ENCODE results near the gene HIGD2A. TPM values are rescaled to one million over a fixed set of nuclear protein-coding genes. Genes with fewer than 3 reads are reported as not detected.
A peak's percentile ranks its signal among the peaks of the same experiment; 100 is the strongest.

HIGD2A gene
- polyA plus RNA-seq, 12 donors, result 110 to 188 (median 155) TPM; not detected in 1

DNA sequence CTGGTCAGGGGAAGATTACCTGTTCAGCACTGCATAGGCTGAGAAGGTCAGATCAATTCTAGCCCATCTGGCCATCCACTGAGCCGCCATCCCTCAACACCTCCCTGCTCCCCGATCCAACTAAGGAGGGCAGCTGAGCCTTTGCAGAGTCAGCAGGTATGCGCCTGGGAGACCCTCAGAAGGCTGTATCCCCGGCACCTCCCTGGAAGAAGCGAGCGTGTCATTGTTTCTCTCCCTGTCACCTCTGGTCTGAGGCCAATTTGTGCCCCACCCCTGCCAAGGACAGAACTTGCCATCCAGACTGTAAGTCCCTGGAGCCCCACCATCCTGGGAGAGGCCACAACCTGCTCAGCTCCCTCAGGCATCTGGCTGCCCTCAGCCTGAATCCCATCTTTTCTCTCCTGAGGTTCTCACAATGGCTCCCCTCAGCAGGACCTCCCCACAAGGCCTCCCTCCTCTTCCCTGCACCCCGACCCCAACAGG is 25.2 kb downstream of the HIGD2A start:
- no peak for DNase-seq

DNA sequence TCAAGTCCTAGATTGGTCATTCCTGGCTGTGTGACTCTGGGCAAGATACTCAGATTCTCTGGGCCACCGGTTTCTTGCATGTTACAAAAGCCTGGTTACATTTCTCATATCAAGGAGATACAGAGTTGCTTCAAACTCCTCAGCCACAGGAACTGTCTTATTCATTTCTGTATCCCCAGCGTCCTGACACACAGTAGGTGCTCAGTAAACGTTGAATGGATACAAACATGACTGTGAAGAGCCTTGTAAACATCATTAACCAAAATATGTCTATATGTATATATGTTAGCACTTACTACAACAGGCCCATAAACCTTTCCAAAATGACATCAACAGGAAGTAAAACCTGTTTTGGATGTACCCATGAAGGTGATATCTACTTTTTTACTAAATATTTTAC is 26.2 kb downstream of the HIGD2A start:
- DNase-seq, result no peak

GRCh38 chr5:176415240-176415951 is 26.8 kb downstream of the HIGD2A start:
- DNase-seq, result no peak

DNA sequence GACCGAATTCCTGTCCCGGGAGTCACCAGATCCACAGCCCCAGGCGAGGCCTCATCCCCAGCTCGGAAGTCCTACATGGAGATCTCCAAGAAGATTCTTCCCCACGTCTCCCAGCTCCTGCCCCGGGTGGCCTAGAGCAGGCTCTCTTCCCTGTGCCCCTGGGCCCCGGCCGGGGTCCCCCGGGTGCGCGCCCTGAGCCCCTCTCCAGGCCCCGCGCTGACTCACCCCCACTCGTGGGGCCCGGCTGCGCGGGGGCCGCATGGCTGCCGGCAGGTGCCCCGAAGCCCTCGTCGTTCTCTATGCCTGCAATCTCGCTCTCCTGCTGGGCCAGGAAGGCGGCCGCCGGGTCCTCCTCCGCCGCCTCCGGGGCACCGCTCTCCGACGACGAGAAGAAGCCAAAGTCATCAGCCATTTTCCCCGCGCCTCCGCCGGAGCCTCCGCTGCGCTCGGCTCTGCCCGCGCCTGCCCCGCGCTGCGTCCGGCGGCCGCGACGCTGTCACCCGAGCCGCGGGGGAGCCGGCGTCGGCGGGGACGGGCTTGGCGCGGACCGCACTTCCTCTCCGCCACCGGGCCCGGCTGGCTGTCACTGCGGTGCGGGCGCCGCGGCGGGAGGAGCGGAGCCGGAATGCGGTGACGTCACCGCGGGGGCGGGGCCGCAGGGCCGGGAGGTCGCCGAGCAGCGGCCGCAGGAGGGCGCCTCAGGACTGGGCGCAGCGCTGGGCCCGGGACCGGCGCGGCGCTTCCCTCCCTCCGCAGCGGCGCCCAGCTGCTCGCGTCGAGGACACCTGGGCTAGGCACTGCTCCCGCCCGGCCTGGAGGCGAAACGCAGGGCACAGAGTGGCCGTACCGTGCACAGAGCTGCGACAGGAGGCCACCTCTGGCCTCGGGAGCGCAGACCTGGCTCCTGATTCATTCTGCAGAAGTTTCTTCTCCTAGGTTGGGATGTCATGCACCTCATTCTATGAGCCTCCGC is 27.7 kb downstream of the HIGD2A start, which contains the start of gene CLTB:
CLTB (minus strand) TSS at position 588 of the 973 bp plus-strand sequence; CDS start at position 412, 176 bp downstream.
- DNase-seq, result peak; percentile 93

GRCh38 chr5:176416965-176417364 is 28.4 kb downstream of the HIGD2A start:
- no peak for DNase-seq

- no peak for DNase-seq
Observed at GRCh38 chr5:176418251-176418650, 29.7 kb downstream of the HIGD2A start.

GRCh38 chr5:176420086-176420485 is 31.5 kb downstream of the HIGD2A start:
- DNase-seq, result no peak

- no peak for DNase-seq
Observed at GRCh38 chr5:176420972-176421544, 32.5 kb downstream of the HIGD2A start.

DNA sequence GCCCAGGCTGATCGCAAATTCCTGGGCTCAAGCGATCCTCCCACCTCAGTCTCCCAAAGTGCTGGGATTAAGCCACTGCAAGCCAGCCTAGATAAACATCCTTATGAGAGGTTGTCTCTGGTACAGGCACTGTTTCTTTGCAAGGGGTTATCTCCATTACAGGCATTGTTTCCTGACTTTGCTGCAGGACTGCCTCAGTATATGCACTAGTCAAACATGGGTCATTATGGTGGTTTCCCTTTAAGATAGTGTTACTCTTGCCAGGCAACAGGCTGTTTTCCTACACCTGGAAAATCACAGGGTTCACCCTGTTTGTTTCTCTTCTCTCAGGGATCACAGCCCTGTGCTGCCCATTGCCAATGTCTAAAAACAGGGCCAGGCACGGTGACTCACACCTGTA is 35.6 kb downstream of the HIGD2A start:
- DNase-seq, result no peak

- no peak for DNase-seq
Observed at GRCh38 chr5:176425138-176425537, 36.6 kb downstream of the HIGD2A start.

- DNase-seq, result no peak
Observed at GRCh38 chr5:176425791-176426190, 37.2 kb downstream of the HIGD2A start.

GRCh38 chr5:176426876-176427275 is 38.3 kb downstream of the HIGD2A start:
- no peak for DNase-seq

DNA sequence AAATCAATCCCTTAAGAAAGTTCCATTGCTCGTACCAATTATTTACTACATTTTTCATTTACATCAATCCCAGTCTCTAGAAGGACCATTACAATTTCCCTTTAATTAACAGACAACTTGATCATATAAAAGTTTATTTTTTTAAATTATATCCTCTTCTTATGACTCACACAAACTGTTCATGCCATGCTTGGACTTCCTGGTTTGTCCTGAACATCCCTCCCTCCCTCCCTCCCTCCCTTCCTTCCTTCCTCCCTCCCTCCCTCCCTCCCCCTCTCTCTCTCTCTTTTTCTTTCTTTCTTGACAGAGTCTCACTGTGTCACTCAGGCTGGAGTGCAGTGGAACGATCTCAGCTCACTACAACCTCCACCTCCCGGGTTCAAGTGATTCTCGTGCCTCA is 39.4 kb downstream of the HIGD2A start:
- DNase-seq, result no peak

DNA sequence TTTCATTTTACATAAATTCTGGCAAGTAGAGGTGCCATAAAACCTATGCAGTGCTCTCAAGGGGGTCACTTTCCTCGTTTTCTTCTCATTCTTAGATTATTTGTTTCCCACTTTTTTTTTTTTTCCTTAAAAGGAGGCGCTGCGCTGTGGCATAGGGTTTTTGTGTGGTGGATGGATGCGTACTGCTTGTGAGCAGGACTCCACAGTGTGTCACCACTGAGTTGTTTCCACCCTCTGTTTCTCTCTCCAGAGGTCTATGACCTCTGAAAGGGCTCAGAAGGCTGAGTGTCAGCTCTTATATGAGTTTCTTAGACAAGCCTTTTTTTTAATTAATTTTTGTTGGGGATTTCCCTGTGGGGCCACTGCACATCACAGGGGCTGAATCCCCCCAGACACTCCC is 41.4 kb downstream of the HIGD2A start:
- no peak for DNase-seq

GRCh38 chr5:176432707-176433106 is 44.2 kb downstream of the HIGD2A start:
- no peak for DNase-seq

- DNase-seq, result no peak
Observed at GRCh38 chr5:176436656-176437055, 48.1 kb downstream of the HIGD2A start.

DNA sequence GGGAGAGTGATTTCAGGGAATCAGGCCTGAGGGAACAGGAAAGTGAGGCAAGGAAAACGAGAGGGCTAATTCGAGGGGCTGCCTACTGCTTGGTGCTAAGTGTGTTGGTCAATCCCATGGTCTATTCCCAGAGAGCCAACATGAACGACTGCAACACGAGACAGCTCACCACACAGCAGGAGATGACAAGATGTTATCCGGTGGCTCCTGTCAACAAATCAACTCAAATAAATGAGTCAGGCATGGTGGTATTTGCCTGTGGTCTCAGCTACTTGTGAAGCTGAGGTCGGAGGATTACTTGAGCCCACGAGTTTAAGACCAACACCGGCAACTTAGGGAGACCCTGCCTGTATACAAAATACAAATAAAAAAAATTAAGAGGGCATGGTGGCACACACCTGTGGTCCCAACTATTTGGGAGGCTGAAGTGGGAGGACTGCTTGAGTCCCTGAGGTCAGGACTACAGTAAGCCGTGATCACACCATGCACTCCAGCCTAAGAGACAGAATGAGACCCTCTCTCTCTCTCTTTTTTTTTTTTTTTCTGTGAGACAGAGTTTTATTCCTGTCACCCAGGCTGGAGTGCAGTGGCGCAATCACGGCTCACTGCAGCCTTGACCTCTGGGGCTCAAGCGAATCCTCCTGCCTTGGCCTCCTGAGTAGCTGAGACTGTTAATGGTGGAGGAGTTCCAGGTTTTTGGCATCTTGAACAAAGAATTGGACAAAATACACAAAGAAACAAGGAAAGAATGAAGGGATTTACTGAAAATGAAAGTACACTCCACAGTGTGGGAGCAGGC is 50.6 kb downstream of the HIGD2A start:
- no peak for DNase-seq

Measured in muscle of arm (tissue), 12 donors.